HepG2 (cell line): ENCODE results near the gene DUXA. TPM values are rescaled to one million over a fixed set of nuclear protein-coding genes. Genes with fewer than 3 reads are reported as not detected.
A peak's percentile ranks its signal among the peaks of the same experiment; 100 is the strongest.

Experiments
- ADNP ChIP-seq: sonication (generic); formaldehyde crosslinking; IDR thresholded peaks from 2 replicates; pipeline ENCODE4 v1.4.0; 2020; ENCODE audit warnings: missing genetic modification reagents
- CENPBD1 ChIP-seq: sonication (generic); formaldehyde crosslinking; IDR thresholded peaks from 2 replicates; pipeline ENCODE4 v1.8.0; 2022; ENCODE audit warnings: missing genetic modification reagents, low read depth, mild to moderate bottlenecking, borderline replicate concordance
- EP300 ChIP-seq, 3 experiments: sonication (generic) in 1 of 3; formaldehyde crosslinking in 1 of 3; IDR thresholded peaks; 2 replicates each; pipeline versions ENCODE4 v1.5.1 to v1.6.1; 2011 to 2020; ENCODE audit warnings: low read depth in 2 of 3, low read length in 2 of 3, borderline replicate concordance in 1 of 3, improper control_type of control experiment in 1 of 3, mild to moderate bottlenecking in 1 of 3, missing genetic modification reagents in 1 of 3, moderate library complexity in 1 of 3
- FOXA1 ChIP-seq, 2 experiments: fragments of 450-650 bp in 1 of 2; sonication (generic) in 1 of 2; formaldehyde crosslinking in 1 of 2; IDR thresholded peaks; 2 replicates each; pipeline versions ENCODE4 v1.4.0 to v1.6.1; 2016 to 2020; ENCODE audit warnings: missing genetic modification reagents in 1 of 2
- JUN ChIP-seq: sonication (generic); formaldehyde crosslinking; IDR thresholded peaks from 2 replicates; pipeline ENCODE4 v1.4.0; 2020; ENCODE audit warnings: mild to moderate bottlenecking, missing genetic modification reagents
- KDM6A ChIP-seq: IDR thresholded peaks from 2 replicates; pipeline ENCODE4 v1.6.1; 2016; ENCODE audit warnings: low read depth
- PRDM10 ChIP-seq: sonication (generic); formaldehyde crosslinking; IDR thresholded peaks from 2 replicates; pipeline ENCODE4 v1.4.0; 2020; ENCODE audit warnings: low read depth, missing genetic modification reagents
- RNF2 ChIP-seq: fragments of 450-650 bp; conservative IDR thresholded peaks from 2 replicates; pipeline ENCODE4 v1.6.1; 2016; ENCODE audit warnings: low read depth
- SNAI1 ChIP-seq: sonication (generic); formaldehyde crosslinking; IDR thresholded peaks from 2 replicates; pipeline ENCODE4 v1.5.0; 2020; ENCODE audit warnings: mild to moderate bottlenecking, missing genetic modification reagents, borderline replicate concordance
- SP5 ChIP-seq: IDR thresholded peaks from 2 replicates; pipeline ENCODE4 v1.6.1; 2016; ENCODE audit warnings: low read depth, borderline replicate concordance
- ZNF136 ChIP-seq: sonication (generic); formaldehyde crosslinking; IDR thresholded peaks from 2 replicates; pipeline ENCODE4 v1.8.1; 2022; ENCODE audit warnings: low read depth, mild to moderate bottlenecking, moderate library complexity, missing genetic modification reagents
- ZNF160 ChIP-seq: sonication (generic); formaldehyde crosslinking; IDR thresholded peaks from 2 replicates; pipeline ENCODE4 v1.8.0; 2022; ENCODE audit warnings: mild to moderate bottlenecking, inconsistent platforms, missing genetic modification reagents
- ZNF260 ChIP-seq: sonication (generic); formaldehyde crosslinking; IDR thresholded peaks from 2 replicates; pipeline ENCODE4 v1.4.0; 2020; ENCODE audit warnings: missing genetic modification reagents, low read depth, mild to moderate bottlenecking, borderline replicate concordance
- ZNF275 ChIP-seq: sonication (generic); formaldehyde crosslinking; IDR thresholded peaks from 2 replicates; pipeline ENCODE4 v1.8.0; 2022; ENCODE audit warnings: missing genetic modification reagents, mild to moderate bottlenecking, inconsistent platforms, borderline replicate concordance
- ZNF431 ChIP-seq: sonication (generic); formaldehyde crosslinking; IDR thresholded peaks from 2 replicates; pipeline ENCODE4 v1.9.0; 2022; ENCODE audit warnings: missing genetic modification reagents, low read depth, mild to moderate bottlenecking, borderline replicate concordance
- ZNF552 ChIP-seq: sonication (generic); formaldehyde crosslinking; IDR thresholded peaks from 2 replicates; pipeline ENCODE4 v1.9.0; 2022; ENCODE audit warnings: missing genetic modification reagents, mild to moderate bottlenecking, borderline replicate concordance
- ZNF589 ChIP-seq: sonication (generic); formaldehyde crosslinking; conservative IDR thresholded peaks from 2 replicates; pipeline ENCODE4 v1.8.0; 2022; ENCODE audit warnings: mild to moderate bottlenecking, moderate library complexity, missing genetic modification reagents
- ZNF615 ChIP-seq: sonication (generic); formaldehyde crosslinking; IDR thresholded peaks from 2 replicates; pipeline ENCODE4 v1.5.0; 2020; ENCODE audit warnings: mild to moderate bottlenecking, missing genetic modification reagents, borderline replicate concordance
- ZNF775 ChIP-seq: sonication (generic); formaldehyde crosslinking; IDR thresholded peaks from 2 replicates; pipeline ENCODE4 v1.4.0; 2020; ENCODE audit warnings: missing genetic modification reagents, mild to moderate bottlenecking, moderate library complexity, borderline replicate concordance
- ZNF850 ChIP-seq: sonication (generic); formaldehyde crosslinking; conservative IDR thresholded peaks from 2 replicates; pipeline ENCODE4 v1.9.0; 2021; ENCODE audit warnings: mild to moderate bottlenecking, missing genetic modification reagents
- ZSCAN31 ChIP-seq: sonication (generic); formaldehyde crosslinking; IDR thresholded peaks from 2 replicates; pipeline ENCODE4 v1.5.0; 2020; ENCODE audit warnings: low read depth, mild to moderate bottlenecking, missing genetic modification reagents
- polyA plus RNA-seq, 8 experiments: library from polyadenylated mRNA; depleted of rRNA in 3 of 8; stranded (reverse) in 7 of 8; unstranded in 1 of 8; fragments of >200 nt; fragmentation: Illumina TruSeq in 4 of 8; extraction: Trizol in 4 of 8; gene quantifications; 2 replicates each; pipeline versions ENCODE4 v1.2.1 to v1.2.3, GENCODE V29; 2011 to 2016; ENCODE audit warnings: low read depth in 4 of 8, missing spikeins in 1 of 8, mixed read lengths in 1 of 8; ENCODE audit not compliant: insufficient read depth in 1 of 8
- total RNA-seq, 5 experiments: library from RNA; depleted of rRNA; stranded (reverse); fragments of >200 nt; fragmentation: Illumina TruSeq; extraction: Trizol; gene quantifications; 2 replicates each; pipeline ENCODE4 v1.2.3, GENCODE V29; 2016; ENCODE audit warnings: low read depth in 1 of 5

Gene DUXA
- total and polyA plus RNA-seq, 2 of the 13 experiments (the other 11 are each of a cell fraction or from before 2014, with no cell fraction given): not detected

GRCh38 chr19:57191141-57192076, 24.1 kb upstream of the DUXA start, which contains the start of gene ZNF264 (continued):
- TF ChIP-seq PRDM10 (CRISPR knock-in tag) (no peak), ZNF260 (CRISPR knock-in tag) (no peak), ZNF275 (no peak; the same call in 1 of the 2 replicates), ZNF552 (no peak), SNAI1 (no peak), ZNF160 (CRISPR knock-in tag) (no peak), ADNP (CRISPR knock-in tag) (no peak), KDM6A (CRISPR knock-in tag) (no peak), CENPBD1 (no peak), JUN (no peak), EP300 (IDR thresholded peaks at IDR 0.05; ENCODE audit: low read depth in 2 of 2, low read length in 2 of 2) (no peak), EP300 (CRISPR knock-in tag; IDR thresholded peaks at IDR 0.05; ENCODE audit: borderline replicate concordance) (no peak), ZNF136 (CRISPR knock-in tag) (0 out of 2 replicates have a peak, but pooled peaks have one; percentile 31), RNF2 (no peak), ZNF431 (CRISPR knock-in tag) (no peak), ZSCAN31 (CRISPR knock-in tag) (0 out of 2 replicates have a peak, but pooled peaks have one; percentile 36), ZNF775 (CRISPR knock-in tag) (no peak), ZNF615 (CRISPR knock-in tag) (no peak), SP5 (CRISPR knock-in tag) (no peak), FOXA1 (IDR thresholded peaks at IDR 0.05) (no peak), FOXA1 (CRISPR knock-in tag; IDR thresholded peaks at IDR 0.05) (0 out of 2 replicates have a peak, but pooled peaks have one; percentile 12), ZNF850 (CRISPR knock-in tag) (0 out of 2 replicates have a peak, but pooled peaks have one; percentile 47), ZNF589 (CRISPR knock-in tag) (no peak)
